ENCODE data around the gene OSBPL10. TPM values are rescaled to one million over a fixed set of nuclear protein-coding genes. Genes with fewer than 3 reads are reported as not detected.

Gene OSBPL10
- total RNA-seq, 1 donor from 2014 or later = 8.9 TPM

DNA sequence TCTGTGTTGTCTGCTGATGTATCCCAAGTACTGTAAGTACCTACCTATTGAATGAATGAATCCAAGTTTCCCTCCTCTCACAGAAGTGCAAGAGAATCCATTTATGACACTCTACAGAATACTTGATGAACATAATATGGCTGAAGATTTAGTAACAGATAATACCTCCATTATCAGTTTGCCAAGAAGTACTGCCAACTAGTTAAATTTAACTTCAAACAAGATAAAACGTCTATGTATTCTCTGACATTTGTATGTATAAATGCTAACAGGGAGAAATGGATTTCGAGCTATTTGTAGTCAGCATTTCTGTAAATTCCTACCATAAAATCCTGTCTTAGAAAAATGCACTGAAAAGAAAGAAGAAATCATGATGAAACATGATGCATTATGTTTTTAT is 230.7 kb downstream of the OSBPL10 start:
- DNase-seq (ENCODE audit: low read depth in 2 of 2) = no peak

DNA sequence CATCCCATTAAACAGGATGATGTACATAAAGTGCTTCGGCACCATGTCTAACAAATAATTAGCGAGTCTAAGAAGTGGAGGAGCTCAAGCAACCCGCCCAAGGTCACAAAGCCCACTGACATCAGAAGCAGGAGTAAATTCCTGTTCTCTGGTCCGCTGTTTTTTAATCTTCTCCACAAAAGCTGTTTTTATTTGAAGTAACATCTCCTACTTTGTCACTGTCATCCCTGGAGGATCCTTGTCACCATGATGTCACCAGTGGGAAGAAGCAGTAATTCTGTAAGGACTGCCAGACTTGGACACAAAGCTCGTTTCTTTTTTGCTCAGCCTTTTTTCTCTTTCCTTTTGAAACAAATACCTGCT is 232.1 kb downstream of the OSBPL10 start:
- DNase-seq (ENCODE audit: low read depth in 2 of 2) = no peak

DNA sequence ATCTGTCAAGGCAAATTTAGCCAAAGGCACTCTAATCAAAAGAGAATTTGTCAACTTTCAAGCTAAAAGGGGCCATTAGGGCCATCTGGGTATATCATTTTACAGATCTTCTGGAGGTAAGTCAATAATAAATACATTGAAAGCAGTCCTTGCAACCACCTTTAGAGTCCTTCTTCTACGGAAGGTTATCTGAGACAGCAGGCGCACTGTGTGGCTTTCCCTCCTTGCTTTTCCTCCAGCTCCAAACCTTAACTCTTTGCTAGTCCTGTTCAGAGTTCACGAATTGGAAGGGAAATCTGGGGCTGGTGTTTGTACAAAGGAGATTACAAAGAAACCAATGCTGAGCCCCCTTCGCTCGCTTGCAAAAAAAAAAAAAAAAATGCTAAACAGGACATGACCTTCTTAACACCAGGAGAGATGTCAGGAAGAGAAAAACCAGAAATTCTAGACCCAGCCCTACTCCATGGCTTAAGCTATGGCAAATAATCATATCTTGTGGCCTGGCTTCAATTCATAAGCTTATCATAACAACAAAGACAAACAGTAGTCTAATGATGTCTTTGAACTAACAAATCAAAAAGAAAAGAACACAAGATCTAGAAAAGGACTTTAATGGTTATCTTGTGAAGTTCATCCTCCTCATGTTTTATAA is 232.7 kb downstream of the OSBPL10 start:
- no peak for DNase-seq (ENCODE audit: low read depth in 2 of 2)

DNA sequence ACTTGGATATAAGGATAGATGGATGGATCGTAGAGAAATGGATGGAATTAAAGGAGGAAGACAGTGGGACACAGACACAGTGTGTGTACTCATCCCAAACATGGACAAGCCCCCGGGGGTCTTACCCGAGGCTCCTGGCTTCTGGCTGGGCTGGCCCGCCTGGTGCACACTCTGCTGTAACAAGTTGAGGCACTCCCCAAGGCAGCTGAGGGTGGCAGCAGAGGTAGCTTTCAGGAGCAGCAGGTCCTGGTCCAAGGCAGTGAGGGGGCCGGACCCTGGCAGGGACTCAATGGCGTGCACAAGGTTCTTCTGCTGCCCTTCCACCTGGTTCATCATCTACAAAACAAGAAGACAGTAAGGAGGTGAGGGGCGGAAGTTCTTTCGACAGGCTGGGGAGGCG is 233.3 kb downstream of the OSBPL10 start:
- no peak for DNase-seq (ENCODE audit: low read depth in 2 of 2)

DNA sequence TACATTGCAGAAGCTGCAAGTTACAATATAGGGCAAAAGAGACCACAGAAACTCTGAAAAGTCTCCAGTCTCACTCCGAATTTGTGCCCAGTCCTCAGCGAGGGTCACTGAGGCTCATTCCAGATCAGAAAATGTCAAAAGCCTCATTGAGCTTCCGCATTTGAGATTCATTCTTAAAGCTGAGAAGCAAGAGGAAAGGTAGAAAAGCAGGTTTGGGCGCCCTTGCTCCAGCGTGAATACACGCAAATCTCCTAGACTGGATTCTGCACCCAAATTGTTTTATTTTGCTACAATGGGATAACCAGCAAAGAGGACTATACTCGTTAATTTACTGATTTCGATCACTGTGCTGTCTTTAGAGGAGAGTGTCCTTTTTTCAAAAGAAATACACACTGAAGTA is 236.1 kb downstream of the OSBPL10 start:
- DNase-seq (ENCODE audit: low read depth in 2 of 2) = no peak

DNA sequence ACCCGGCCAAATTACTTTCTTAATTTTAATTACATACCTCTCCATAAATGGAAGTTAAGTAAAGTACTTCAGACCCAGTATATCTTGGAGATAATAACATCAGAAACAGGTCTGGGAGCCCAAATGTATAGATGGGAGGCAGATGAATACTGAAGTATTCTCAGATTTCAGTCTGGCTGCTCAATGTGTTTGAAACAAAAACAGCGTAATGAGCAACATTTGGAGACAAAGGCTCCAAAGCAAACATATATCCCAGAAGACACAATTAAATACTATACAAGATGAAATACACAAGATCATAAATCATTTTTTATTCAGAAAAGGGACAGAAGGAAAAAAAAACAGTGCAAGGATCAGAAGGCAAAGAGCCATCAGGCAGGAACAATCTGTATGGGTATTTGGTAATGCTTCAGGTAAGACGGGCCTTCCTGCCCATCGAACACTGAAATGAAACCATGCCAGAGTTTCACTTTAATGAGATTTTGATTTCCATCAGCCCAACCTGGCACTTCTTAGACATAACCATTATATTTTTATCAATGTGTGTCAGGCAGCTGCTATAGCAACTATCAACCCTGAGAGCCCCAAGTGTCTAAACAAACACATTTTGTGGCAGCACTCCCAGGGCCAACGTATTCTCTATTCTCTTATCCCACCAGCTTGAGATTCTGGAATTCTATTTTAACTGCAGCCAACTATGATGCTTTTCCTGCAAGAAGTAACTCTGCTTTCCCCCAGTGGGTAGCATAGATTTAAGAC is 237.6 kb downstream of the OSBPL10 start:
- DNase-seq (ENCODE audit: low read depth in 2 of 2) = peak in 1 of 2 donors; percentile 62

DNA sequence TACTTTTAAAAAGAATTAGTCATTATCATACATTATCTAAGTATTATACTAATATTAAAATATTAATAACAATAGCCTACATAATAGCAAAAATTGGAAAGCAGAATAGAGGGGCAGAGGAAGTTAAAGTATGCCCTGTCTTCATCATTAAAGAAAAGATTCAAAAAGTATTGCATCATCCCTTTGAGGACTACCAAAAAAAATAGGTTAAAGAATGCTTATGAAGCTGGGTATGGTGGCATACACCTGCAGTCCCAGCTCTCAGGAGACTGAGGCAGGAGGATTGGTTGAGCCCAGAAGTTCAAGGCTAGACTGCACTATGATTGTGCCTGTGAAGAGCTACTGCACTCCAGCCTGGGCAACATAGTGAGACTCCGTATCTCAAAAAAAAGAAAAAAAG is 240.7 kb downstream of the OSBPL10 start:
- no peak for DNase-seq (ENCODE audit: low read depth in 2 of 2)

DNA sequence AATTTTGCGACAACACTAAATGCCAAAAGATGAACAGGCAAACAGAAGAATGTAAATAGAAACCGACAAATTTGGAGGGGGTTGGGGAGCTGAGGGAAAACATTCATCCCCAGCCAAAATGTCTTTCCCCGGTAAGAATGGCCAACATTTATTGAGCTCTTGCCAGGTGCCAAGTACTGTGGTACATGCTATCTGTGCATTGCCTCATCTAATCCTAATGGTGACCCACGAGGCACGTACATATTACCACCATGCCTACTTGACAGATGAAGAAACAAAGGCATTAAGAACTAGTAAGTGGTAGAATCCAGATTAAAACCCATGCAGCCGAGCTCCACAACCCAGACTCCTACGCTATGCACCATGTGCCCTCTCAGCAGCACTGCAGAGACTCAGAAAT is 242.7 kb downstream of the OSBPL10 start:
- no peak for DNase-seq (ENCODE audit: low read depth in 2 of 2)

DNA sequence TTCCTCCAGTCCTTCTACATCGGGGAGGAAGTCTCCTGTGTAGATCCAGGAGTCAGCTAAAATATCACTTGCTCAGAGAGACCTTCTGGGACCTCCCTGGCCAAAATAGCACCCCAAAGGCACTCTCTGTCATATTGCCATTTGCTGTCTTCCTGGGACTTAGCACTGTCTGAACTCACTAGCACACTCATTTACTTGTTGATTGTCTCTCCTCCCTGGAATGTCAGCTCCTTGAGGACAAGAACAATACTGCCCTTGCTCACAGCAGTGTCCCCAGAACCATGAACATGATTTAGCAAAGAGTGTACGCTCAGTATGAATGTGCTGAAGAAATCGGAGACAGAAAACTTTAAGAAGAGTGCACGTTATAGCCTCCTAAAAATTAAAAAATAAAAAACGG is 245.4 kb downstream of the OSBPL10 start:
- no peak for DNase-seq (ENCODE audit: low read depth in 2 of 2)

DNA sequence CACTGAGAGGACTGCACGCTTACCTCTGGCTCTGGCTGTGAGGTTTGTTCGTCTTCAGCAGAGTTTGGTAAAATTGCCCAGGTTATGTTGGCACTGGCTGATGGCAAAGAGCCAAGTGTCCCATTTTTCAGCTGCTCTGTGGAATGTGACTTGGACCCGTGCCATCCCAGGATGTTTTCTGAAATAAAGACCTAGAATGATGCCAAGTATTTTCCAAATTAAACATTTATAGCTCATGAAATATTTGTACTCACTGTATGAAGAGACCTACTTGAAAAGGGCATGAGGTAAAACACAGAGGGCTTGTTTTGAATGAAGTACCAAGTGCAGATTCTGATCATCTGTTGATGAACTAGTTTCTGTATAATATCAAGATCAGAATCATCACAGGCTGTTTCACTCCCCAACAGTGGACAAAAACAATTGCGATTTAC is 247.8 kb downstream of the OSBPL10 start:
- peak; percentile 49 to 84 for DNase-seq (ENCODE audit: low read depth in 2 of 2)

DNA sequence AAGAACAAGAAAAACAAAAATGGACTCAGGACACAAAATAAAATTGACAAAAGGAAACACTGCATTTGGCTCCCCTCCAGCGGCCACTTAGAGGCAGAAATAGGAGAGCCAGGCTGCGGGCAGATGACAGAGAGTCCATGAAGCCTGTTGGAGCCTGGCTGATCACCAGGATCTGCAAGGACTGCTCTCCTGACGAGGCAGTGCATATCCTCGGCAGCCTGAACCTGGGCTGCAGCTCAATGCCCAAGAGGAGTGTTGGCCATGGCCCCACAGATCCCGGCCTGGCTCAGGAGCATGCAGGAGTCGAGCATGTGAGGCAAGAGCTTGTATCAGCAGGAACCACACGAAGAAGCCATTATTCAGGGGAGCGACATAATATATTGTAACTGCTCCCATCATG is 248.5 kb downstream of the OSBPL10 start:
- peak in 1 of 2 donors; percentile 45 for DNase-seq (ENCODE audit: low read depth in 2 of 2)

DNA sequence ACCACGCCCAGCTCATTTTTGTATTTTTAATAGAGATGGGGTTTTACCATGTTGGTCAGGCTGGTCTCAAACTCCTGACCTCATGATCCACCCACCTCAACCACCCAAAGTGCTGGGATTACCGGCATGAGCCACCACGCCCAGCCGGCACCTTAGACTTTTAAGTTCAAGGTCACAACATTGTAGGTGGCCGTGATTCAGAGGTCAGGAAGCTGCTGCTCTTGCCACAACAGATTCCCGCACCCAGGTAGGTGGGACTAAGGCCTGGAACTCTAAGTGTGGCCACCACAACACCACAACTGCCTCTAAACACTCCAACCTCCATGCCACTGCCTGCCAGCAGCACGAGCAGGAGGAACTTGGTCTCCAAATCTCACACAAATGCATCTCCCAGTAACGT is 251.5 kb downstream of the OSBPL10 start:
- DNase-seq (ENCODE audit: low read depth in 2 of 2) = no peak

DNA sequence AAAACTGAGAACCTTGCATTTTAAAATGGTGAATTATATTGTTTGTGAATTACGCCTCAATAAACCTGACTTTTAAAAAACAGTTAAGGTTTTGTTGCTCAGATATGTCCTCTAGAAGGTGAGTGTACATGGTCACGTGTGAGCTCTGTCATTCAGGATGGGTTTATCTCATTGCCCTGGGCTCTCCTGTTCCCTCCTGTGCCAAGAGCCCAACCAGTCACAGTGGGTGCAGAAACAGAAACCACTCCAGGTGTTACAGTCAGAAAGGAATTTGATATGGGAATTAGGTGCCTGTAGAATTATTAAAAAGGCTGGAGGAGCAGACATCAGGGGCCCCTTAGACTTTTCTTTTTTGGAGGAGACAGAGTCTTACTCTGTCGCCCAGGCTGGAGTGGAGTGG is 252.0 kb downstream of the OSBPL10 start:
- DNase-seq (ENCODE audit: low read depth in 2 of 2) = no peak

DNA sequence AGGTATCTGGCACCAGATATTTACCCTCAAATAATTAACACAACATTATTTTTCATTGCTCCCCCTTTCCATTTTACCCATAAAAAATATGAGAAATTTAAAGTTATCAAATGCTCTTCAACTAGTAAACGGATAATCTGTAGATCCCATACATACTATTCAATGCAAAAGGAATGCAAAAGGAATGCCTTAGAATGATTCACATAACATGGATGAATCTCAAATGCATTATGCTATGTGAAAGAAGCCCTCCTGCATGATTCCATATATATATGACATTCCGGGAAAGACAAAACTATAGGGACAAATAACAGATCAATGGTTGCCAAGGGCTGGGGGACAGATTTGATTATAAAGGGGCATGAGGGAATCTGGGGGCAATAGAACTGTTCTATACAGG is 252.7 kb downstream of the OSBPL10 start:
- no peak for DNase-seq (ENCODE audit: low read depth in 2 of 2)

DNA sequence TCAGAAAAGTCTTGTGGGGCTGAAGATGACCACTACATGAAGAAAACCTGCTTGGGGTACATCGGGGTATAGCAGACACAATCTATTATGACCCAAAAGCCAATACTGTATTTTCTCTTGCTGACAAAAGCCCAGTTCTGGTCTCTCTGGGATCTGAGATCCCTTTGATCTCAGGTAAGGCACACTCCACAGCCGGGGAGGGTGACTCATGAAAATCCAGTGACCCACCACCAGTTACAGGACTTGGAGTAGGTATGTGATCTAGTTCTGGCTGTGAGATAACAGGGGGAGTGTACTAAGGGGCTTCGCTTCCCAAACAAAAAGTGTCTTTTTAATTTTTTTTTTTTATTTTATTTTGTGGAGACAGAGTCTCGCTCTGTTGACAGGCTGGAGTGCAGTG is 255.1 kb downstream of the OSBPL10 start:
- no peak for DNase-seq (ENCODE audit: low read depth in 2 of 2)

DNA sequence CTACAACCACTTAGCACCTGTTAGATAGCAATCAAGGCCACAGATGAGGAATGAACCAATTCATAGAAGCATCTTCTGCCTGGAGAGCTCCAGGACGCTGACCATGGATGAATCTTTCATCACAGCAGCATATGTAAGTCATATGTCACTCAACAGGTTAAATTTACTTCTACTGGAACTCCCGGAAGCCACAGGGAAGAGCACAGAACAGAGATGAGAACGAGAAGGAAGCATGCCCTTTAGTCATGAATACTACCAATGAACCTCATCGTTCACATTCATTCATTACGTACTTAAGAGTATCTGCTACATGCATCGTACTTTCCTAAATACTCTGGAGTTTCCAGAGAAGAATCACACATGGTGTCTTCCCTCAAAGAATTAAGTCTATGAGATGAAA is 255.5 kb downstream of the OSBPL10 start:
- no peak for DNase-seq (ENCODE audit: low read depth in 2 of 2)

DNA sequence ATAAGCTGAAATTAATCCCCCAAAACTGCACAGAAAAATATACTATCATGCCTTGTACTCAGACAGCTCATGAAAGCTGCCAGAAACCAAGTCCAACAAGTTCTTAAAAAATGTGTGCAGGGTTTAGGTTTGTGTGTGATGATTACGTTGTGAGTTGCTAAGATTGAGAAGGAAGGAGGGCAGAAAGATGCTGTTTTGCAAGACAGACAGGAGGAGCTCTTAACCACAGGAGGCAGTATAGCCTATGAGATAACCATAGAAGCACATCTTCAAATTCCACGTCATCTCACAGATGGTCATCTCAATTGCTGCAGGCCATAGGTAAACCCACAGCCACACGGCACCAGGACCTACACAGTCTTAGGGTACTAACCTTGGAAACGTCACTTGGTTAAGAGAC is 256.4 kb downstream of the OSBPL10 start:
- DNase-seq (ENCODE audit: low read depth in 2 of 2) = no peak

DNA sequence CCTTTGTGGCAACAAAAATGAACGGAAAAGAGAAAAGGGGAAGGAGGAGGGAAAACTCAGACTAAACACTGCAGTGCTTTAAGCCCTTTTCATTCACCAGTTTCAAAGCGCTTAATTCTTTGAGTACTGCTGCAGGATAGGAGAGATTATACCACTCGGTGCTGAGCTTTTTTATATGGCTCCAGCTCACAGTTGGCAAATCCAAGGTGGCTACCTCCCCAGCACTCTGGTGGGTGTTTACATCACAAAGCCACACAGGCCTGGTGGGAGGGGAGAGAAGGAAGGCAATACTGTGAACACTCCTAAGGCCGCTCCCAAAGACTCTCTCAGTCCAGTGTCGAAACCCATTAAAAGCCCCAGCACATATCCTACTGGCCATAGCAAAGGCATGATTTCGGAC is 256.9 kb downstream of the OSBPL10 start:
- DNase-seq (ENCODE audit: low read depth in 2 of 2) = no peak

DNA sequence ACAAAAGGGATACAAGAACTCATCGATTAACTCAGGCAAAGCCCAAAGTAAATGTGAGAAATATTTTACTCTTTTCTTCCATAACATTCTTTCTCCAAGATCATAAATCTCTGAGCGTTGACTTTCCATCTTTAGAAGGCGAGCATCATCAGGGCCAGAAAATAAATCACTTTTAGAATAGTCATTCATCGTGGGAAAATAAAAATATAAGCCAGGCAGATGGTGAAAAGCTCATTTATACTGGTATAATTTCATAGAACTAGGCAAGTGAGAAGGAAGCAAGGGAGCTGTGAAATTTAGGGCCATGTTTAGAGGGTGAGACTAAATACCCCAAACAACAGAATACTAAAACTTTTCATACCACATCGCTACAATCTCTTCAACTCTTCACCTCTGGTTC is 257.4 kb downstream of the OSBPL10 start:
- DNase-seq (ENCODE audit: low read depth in 2 of 2) = no peak

DNA sequence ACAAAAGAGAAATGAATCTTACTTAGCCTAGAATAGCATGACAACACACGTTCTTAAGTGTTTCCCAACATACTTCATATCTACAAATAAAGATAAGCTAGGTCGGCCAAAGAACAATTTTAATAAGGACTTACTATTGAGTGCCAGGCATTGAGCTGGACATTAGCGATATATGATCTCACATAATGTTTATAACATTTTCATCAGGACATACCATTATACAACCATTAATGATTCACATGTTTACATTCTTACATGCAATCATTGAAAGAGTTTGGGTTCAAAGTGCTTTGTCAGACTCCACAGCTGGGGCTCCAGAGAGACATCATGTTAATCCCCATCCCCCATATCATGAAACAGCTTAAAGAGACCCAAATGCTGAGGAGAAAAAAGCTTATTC is 259.4 kb downstream of the OSBPL10 start:
- no peak for DNase-seq (ENCODE audit: low read depth in 2 of 2)

DNA sequence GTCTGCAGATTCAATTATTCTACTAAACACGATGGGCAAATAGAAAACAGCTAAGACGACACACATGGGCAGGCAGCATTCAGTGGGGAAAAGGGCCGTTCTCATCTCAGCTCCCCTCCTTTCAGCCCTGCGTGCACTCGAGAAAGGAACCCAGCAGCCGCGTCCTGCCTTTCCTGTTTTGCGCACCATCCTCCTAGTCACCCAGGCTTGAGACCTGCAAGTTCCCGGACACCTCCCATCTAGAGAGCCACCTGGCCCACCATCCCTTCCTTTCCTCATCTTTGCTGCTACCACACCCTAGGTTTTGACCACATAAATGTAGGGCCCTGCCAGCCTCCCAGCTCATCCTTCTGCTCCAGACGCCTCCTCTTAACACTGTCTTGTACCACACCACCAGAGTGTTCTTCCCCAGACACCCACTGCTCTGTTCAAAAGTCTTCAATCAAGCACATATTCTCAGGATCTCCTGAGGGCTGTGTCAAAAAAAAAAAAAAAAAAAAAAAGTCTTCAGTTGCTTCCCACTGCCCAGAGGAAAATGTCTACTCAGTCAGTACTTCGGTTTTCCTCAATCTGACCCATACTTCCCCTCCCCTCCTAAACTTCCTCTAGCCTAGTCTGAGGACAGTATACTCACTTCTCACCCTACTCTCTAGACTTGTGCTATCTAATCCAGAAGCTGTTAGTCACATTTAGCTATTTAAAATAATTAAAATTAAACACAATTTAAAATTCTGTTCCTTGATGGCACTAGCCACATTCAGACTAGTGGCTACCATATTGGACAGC is 266.4 kb downstream of the OSBPL10 start:
- no peak for DNase-seq (ENCODE audit: low read depth in 2 of 2)

DNA sequence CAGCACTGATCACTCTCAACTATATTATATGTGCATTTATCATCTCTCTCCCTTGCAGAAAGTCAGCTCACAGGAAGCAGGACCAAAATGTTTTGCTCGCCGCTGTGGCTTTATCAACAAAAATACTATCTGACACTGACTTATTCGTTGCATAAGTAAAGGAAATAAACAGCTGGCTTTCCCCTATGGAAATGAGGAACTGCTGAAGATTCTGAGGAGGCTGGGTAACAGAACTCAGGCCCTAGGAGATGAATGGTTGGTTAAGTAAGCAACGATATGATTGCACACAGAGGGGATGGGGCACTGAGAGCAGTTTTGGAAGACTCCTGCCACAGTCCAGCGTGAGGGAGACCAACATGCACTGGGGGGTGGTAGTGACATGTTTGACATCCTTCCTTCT is 267.2 kb downstream of the OSBPL10 start:
- DNase-seq (ENCODE audit: low read depth in 2 of 2) = no peak
